IMR-90 (cell line): ENCODE results near the gene CDH13. TPM values are rescaled to one million over a fixed set of nuclear protein-coding genes. Genes with fewer than 3 reads are reported as not detected.

Experiments used
- ATAC-seq: fragments of 200-7000 bp; cut with Tn5 transposase; 2 replicates; pipeline ENCODE4 v1.9.1; 2020; ENCODE audit warnings: low read depth, mild to moderate bottlenecking, moderate library complexity
- BruUV-seq: library from RNA; stranded (reverse); fragments of 400-500 nt; replicated peaks from 2 replicates; lab custom pipeline; 2021; lab: Mats Ljungman, UMichigan
- CTCF ChIA-PET: fragments of 300-600 bp; formaldehyde crosslinking; extraction: SDS; loops from one replicate; lab custom pipeline; 2021; ENCODE audit warnings: antibody characterized with exemption; lab: Yijun Ruan, JAX
- POLR2A ChIA-PET: fragments of 300-600 bp; sonication (Branson Sonifier 250); formaldehyde crosslinking; loops from one replicate; lab custom pipeline; 2022; ENCODE audit warnings: antibody characterized with exemption; ENCODE audit not compliant: unreplicated experiment; lab: Charles Lee
- DNase-seq: peaks from one replicate; pipeline ENCODE4 v3.0.0; 2013
- H2AFZ ChIP-seq: replicated peaks from 2 replicates; pipeline ENCODE3; 2013; ENCODE audit warnings: low read length, mild to moderate bottlenecking; ENCODE audit not compliant: poor library complexity
- H2AK5ac ChIP-seq: 2 replicates; pipeline ENCODE4 v1.6.1; 2013; ENCODE audit warnings: low read depth, low read length, inconsistent platforms
- H2AK9ac ChIP-seq: replicated peaks from 2 replicates; pipeline ENCODE3; 2013; ENCODE audit warnings: mild to moderate bottlenecking, low read depth, low read length, moderate library complexity; ENCODE audit not compliant: poor library complexity
- H2BK120ac ChIP-seq: 2 replicates; pipeline ENCODE4 v1.6.1; 2013; ENCODE audit warnings: low read depth, low read length, inconsistent platforms
- H2BK15ac ChIP-seq: 3 replicates; pipeline ENCODE4 v1.6.1; 2013; ENCODE audit warnings: low read depth, low read length, inconsistent platforms
- H2BK20ac ChIP-seq: 2 replicates; pipeline ENCODE4 v1.6.1; 2013; ENCODE audit warnings: low read depth, mild to moderate bottlenecking, inconsistent platforms, low read length, moderate library complexity
- H2BK5ac ChIP-seq: 2 replicates; pipeline ENCODE4 v1.6.1; 2013; ENCODE audit warnings: mild to moderate bottlenecking, low read depth, low read length, inconsistent platforms; ENCODE audit not compliant: poor library complexity, severe bottlenecking
- H3K14ac ChIP-seq: replicated peaks from 2 replicates; pipeline ENCODE4 v1.6.1; 2013; ENCODE audit warnings: low read depth, low read length, inconsistent platforms
- H3K18ac ChIP-seq: 2 replicates; pipeline ENCODE4 v1.6.1; 2013; ENCODE audit warnings: low read depth, low read length, control low read depth
- H3K23ac ChIP-seq: 2 replicates; pipeline ENCODE4 v1.6.1; 2013; ENCODE audit warnings: low read depth, low read length, inconsistent platforms
- H3K27ac ChIP-seq: 2 replicates; pipeline ENCODE4 v1.5.1; 2013; ENCODE audit warnings: mild to moderate bottlenecking, control low read depth, low read length; ENCODE audit not compliant: insufficient read depth
- H3K27me3 ChIP-seq: 2 replicates; pipeline ENCODE4 v1.6.1; 2013; ENCODE audit warnings: low read length; ENCODE audit not compliant: control insufficient read depth, insufficient read depth
- H3K36me3 ChIP-seq: 2 replicates; pipeline ENCODE4 v1.6.1; 2013; ENCODE audit warnings: low read length, mixed read lengths; ENCODE audit not compliant: control insufficient read depth, insufficient read depth
- H3K4ac ChIP-seq: 2 replicates; pipeline ENCODE4 v1.6.1; 2013; ENCODE audit warnings: low read depth, low read length, inconsistent platforms
- H3K4me1 ChIP-seq: 2 replicates; pipeline ENCODE4 v1.6.1; 2013; ENCODE audit warnings: low read length, mixed read lengths; ENCODE audit not compliant: control insufficient read depth, insufficient read depth
- H3K4me2 ChIP-seq: 2 replicates; pipeline ENCODE4 v1.6.1; 2013; ENCODE audit warnings: low read depth, mild to moderate bottlenecking, control low read depth, low read length, moderate library complexity
- H3K4me3 ChIP-seq: 2 replicates; pipeline ENCODE4 v1.5.1; 2013; ENCODE audit warnings: low read depth, mild to moderate bottlenecking, control low read depth, low read length, moderate library complexity; ENCODE audit not compliant: insufficient read depth
- H3K56ac ChIP-seq: 2 replicates; pipeline ENCODE4 v1.6.1; 2013; ENCODE audit warnings: low read length, inconsistent platforms; ENCODE audit not compliant: insufficient read depth; ENCODE audit errors: extremely low read depth
- H3K79me1 ChIP-seq, 2 experiments: 2 replicates each; pipeline ENCODE4 v1.6.1; 2013; ENCODE audit warnings: low read length in 2 of 2, inconsistent platforms in 1 of 2, low read depth in 1 of 2
- H3K9ac ChIP-seq: 2 replicates; pipeline ENCODE4 v1.6.1; 2013; ENCODE audit warnings: low read depth, low read length, control low read depth
- H3K9me1 ChIP-seq: 2 replicates; pipeline ENCODE4 v1.6.1; 2013; ENCODE audit warnings: low read length, inconsistent platforms; ENCODE audit not compliant: insufficient read depth
- H3K9me3 ChIP-seq: 2 replicates; pipeline ENCODE4 v1.6.1; 2013; ENCODE audit warnings: low read length; ENCODE audit not compliant: control insufficient read depth, insufficient read depth
- H4K20me1 ChIP-seq: 2 replicates; pipeline ENCODE4 v1.6.1; 2013; ENCODE audit warnings: low read length, inconsistent platforms; ENCODE audit not compliant: insufficient read depth
- H4K5ac ChIP-seq: 2 replicates; pipeline ENCODE4 v1.6.1; 2013; ENCODE audit warnings: mild to moderate bottlenecking, low read depth, low read length, control low read depth
- H4K8ac ChIP-seq, 2 experiments: 2 replicates each; pipeline ENCODE4 v1.6.1; 2013; ENCODE audit warnings: low read depth in 2 of 2, low read length in 2 of 2, control low read depth in 1 of 2, inconsistent platforms in 1 of 2
- H4K91ac ChIP-seq: 2 replicates; pipeline ENCODE4 v1.6.1; 2013; ENCODE audit warnings: low read depth, low read length, inconsistent platforms; ENCODE audit not compliant: insufficient read depth
- CEBPB ChIP-seq: IDR thresholded peaks from 2 replicates; pipeline ENCODE4 v1.6.1; 2012; ENCODE audit warnings: low read depth, low read length, improper control_type of control experiment
- CHD1 ChIP-seq: IDR thresholded peaks from 2 replicates; pipeline ENCODE4 v1.6.1; 2012; ENCODE audit warnings: low read depth, low read length, improper control_type of control experiment
- CTCF ChIP-seq: conservative IDR thresholded peaks from 2 replicates; pipeline ENCODE4 v1.5.1; 2012; ENCODE audit warnings: mild to moderate bottlenecking, low read depth, low read length, improper control_type of control experiment
- FOS ChIP-seq: fragments of 150-350 bp; IDR thresholded peaks from 2 replicates; pipeline ENCODE4 v1.6.1; 2016; ENCODE audit warnings: low read depth, low read length
- MAZ ChIP-seq: IDR thresholded peaks from 2 replicates; pipeline ENCODE4 v1.6.1; 2012; ENCODE audit warnings: low read depth, mild to moderate bottlenecking, low read length, improper control_type of control experiment, moderate library complexity, borderline replicate concordance
- MXI1 ChIP-seq: IDR thresholded peaks from 2 replicates; pipeline ENCODE4 v1.6.1; 2012; ENCODE audit warnings: low read depth, mild to moderate bottlenecking, low read length, moderate library complexity, borderline replicate concordance
- NFE2L2 ChIP-seq: fragments of 150-350 bp; IDR thresholded peaks from 2 replicates; pipeline ENCODE4 v1.6.1; 2016; ENCODE audit warnings: low read depth, mild to moderate bottlenecking, low read length
- POLR2A ChIP-seq: IDR thresholded peaks from 2 replicates; pipeline ENCODE4 v1.6.1; 2012; ENCODE audit warnings: mild to moderate bottlenecking, low read depth, low read length
- RAD21 ChIP-seq: IDR thresholded peaks from 2 replicates; pipeline ENCODE4 v1.6.1; 2012; ENCODE audit warnings: low read length, improper control_type of control experiment
- RFX5 ChIP-seq: IDR thresholded peaks from 2 replicates; pipeline ENCODE4 v1.8.0; 2012; ENCODE audit warnings: low read depth, mild to moderate bottlenecking, low read length, moderate library complexity
- SMC3 ChIP-seq: fragments of 150-350 bp; IDR thresholded peaks from 2 replicates; pipeline ENCODE4 v1.6.1; 2016; ENCODE audit warnings: low read depth, mild to moderate bottlenecking, antibody characterized with exemption, low read length, moderate library complexity
- USF2 ChIP-seq: fragments of 150-350 bp; IDR thresholded peaks from 2 replicates; pipeline ENCODE4 v1.6.1; 2017; ENCODE audit warnings: mild to moderate bottlenecking, antibody characterized with exemption, low read length, low read depth
- WGBS, 2 experiments: methylation state at CpG; one replicate each; pipeline versions ENCODE4 v1.1.5 to v1.1.7; 2013; ENCODE audit warnings: missing lambda C conversion rate in 2 of 2; ENCODE audit not compliant: insufficient read length in 1 of 2; ENCODE audit errors: extremely low coverage in 2 of 2; 5-methylcytosine and 5-hydroxymethylcytosine counted together
- dilution Hi-C: fragments of 300-500 bp; cut with HindIII; formaldehyde crosslinking; loops from one replicate; pipeline ENCODE4 v1.14.3; 2018; ENCODE audit warnings: low sequenced_read_pairs; ENCODE audit not compliant: unreplicated experiment
- in situ Hi-C: fragments of 300-500 bp; cut with MboI; formaldehyde crosslinking; loops from 3 replicates; pipeline ENCODE4 v1.14.3; 2019; ENCODE audit warnings: low sequenced_read_pairs, inconsistent platforms, mixed read lengths
- intact Hi-C: fragments of 100-400 bp; cut with micrococcal nuclease; formaldehyde crosslinking; loops from 2 replicates; pipeline ENCODE4 v1.10.0; 2022
- polyA plus RNA-seq, 3 experiments: library from polyadenylated mRNA; depleted of rRNA; stranded (reverse); fragments of >200 nt; gene quantifications; 2 replicates each; pipeline ENCODE4 v1.2.3, GENCODE V29; 2012; ENCODE audit warnings: low replicate concordance in 1 of 3
- total RNA-seq: library from RNA; depleted of rRNA; stranded (reverse); fragments of >200 nt; gene quantifications from 2 replicates; pipeline ENCODE4 v1.2.3, GENCODE V29; 2012
- TF ChIP-seq, protein P1 (sequence below): fragments of 150-350 bp; IDR thresholded peaks from 2 replicates; pipeline ENCODE4 v1.6.1; 2016; ENCODE audit warnings: low read depth, mild to moderate bottlenecking, low read length, moderate library complexity, borderline replicate concordance

CDH13 gene
- total and polyA plus RNA-seq, 2 of the 4 experiments (the other 2 are of a cell fraction), result 61.6 to 74.7 TPM

GRCh38 chr16:82612263-82612662 lies 14.5 kb upstream of the CDH13 start:
- H4K20me1 ChIP-seq, result no peaks in the 10 kb centered on the region
- no peak overlapping the region for H4K91ac ChIP-seq
- no peak overlapping the region for H3K27ac ChIP-seq
- no CpG with 5 or more reads among the region's 3 CpGs for WGBS, 2 experiments
- H3K36me3 ChIP-seq, result no peaks in the 10 kb centered on the region
- H2BK120ac ChIP-seq, result no peak overlapping the region
- ChIA-PET CTCF (no interaction called here), POLR2A (no interaction called here)
- H3K27me3 ChIP-seq, result peaks cover 25% of the 10 kb centered on the region
- intact Hi-C loops, result no loop called here
- no peak overlapping the region for H3K18ac ChIP-seq
- no peak overlapping the region for H4K5ac ChIP-seq
- no peak overlapping the region for H2AK9ac ChIP-seq
- no peaks in the 10 kb centered on the region for H3K79me1 ChIP-seq
- no peak for TF ChIP-seq RFX5
- no peak for TF ChIP-seq CTCF
- no peak for TF ChIP-seq MAZ
- no peak for TF ChIP-seq NFE2L2
- TF ChIP-seq SMC3, result no peak
- TF ChIP-seq MXI1, result no peak
- no peak for TF ChIP-seq CHD1
- no peak for TF ChIP-seq POLR2A
- no peak for TF ChIP-seq USF2
- TF ChIP-seq, protein P1, sequence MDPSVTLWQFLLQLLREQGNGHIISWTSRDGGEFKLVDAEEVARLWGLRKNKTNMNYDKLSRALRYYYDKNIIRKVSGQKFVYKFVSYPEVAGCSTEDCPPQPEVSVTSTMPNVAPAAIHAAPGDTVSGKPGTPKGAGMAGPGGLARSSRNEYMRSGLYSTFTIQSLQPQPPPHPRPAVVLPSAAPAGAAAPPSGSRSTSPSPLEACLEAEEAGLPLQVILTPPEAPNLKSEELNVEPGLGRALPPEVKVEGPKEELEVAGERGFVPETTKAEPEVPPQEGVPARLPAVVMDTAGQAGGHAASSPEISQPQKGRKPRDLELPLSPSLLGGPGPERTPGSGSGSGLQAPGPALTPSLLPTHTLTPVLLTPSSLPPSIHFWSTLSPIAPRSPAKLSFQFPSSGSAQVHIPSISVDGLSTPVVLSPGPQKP, result no peak
- TF ChIP-seq FOS, result no peak
- TF ChIP-seq RAD21, result no peak
- TF ChIP-seq CEBPB, result no peak
- H2BK5ac ChIP-seq, result no peak overlapping the region
- no peaks in the 10 kb centered on the region for H3K9me1 ChIP-seq
- no peak overlapping the region for H2BK15ac ChIP-seq
- no peaks in the 10 kb centered on the region for H3K9me3 ChIP-seq
- ATAC-seq (no peak), DNase-seq (no peak)
- no peak overlapping the region for H3K56ac ChIP-seq
- H3K14ac ChIP-seq, result no peak overlapping the region
- no peak overlapping the region for H3K9ac ChIP-seq
- no peak overlapping the region for H3K23ac ChIP-seq
- no peak overlapping the region for H2AK5ac ChIP-seq
- H2AFZ ChIP-seq, result no peak overlapping the region
- in situ Hi-C loops, result loop anchor here (25.0 kb wide), 1 partner anchor 825 kb away; no protein-coding TSS in a partner anchor
- H3K4me3 ChIP-seq, result no peak overlapping the region
- no peaks in the 10 kb centered on the region for H3K4me1 ChIP-seq
- no peak overlapping the region for H4K8ac ChIP-seq
- H3K4me2 ChIP-seq, result no peak overlapping the region
- H2BK20ac ChIP-seq, result no peak overlapping the region
- BruUV-seq, result no TSS peak
- dilution Hi-C loops, result no loop called here
- H3K4ac ChIP-seq, result no peak overlapping the region
